ENCODE data around the gene ADGRD1.

Gene ADGRD1

DNA sequence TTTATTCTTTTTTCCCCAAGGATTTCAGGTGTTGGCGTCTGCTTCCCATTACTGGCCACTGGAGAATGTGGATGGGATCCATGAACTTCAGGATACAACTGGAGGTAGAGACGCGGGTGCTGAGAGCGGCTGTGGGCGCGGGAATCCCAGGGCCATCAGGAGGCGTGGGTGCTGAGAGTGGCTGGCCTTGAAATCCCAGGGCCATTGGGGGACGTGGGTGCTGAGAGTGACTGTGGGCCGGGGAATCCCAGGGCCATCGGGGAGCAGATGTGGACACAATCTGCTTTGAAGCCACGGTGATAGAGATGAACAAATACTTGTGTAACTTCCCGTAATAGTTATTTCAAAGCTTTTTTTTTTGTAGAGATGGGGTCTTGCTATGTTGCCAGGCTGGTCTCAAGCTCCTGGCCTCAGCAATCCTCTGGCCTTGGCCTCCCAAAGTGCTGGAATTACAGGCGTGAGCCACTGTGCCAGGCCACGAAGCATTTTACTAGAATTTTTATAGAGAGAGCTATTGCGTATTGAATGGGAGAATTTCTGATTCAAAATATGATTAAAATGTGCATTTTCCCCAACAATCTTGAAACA is 12.8 kb downstream of the ADGRD1 start:
- no peak for DNase-seq (ENCODE audit: low read depth)

- no peak for DNase-seq (ENCODE audit: low read depth)
Observed at GRCh38 chr12:130967636-130968035, 13.9 kb downstream of the ADGRD1 start.

DNA sequence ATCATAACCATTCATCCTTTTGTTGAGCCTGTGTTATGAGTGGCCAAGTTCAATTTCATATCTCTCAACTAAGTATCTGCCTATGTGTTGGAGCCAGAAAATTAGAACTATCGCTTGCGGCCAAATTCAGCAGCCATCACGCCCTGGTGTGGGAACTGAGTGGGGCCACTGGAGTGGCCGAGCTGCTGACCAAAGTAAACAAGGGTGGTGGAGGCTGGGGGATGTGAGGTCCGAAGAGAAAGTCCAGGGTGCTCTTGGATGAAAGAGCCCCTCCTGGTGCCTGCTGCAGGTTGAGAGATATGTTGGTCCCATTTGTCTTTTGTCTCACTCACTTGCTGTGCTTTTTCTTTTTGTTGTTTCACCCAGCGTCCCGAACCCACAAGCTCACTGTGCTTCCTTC is 14.9 kb downstream of the ADGRD1 start:
- no peak for DNase-seq (ENCODE audit: low read depth)

GRCh38 chr12:130969223-130969622 is 15.5 kb downstream of the ADGRD1 start:
- DNase-seq (ENCODE audit: low read depth), result no peak

DNA sequence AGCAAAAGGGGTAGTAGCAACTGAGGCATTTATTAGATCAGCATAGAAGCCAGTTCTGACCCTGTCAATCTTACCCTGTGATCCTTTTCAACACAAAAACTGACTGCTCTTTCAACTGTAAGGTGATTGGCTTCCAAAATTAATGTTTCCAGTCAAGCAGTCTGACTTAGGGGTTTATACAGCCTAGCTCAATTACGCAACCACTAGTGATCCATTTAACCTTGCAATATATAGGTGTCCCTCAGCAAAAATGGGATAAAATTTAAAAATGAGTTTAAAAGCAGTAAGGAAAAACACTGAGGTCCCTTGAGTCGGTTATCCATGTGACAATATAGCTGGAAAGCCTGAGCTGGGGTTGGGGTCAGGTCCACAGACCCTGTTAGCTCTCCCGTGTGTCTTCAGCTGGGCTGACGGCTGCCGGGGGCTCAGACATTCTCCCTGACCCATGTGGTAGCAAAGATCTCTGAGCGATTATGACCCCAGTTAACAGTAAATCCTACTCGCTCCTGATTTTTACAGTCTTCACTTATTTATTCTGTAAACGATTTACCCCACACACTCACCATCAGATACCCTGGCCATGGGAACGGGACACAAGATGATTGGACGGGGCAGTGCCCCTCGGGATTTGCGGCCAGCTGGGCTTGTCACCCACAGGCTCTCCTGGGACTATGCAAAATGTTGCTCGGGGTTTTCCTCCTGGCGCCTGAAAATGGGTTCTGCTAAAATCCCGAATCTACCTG is 16.6 kb downstream of the ADGRD1 start:
- DNase-seq (ENCODE audit: low read depth), result no peak

DNA sequence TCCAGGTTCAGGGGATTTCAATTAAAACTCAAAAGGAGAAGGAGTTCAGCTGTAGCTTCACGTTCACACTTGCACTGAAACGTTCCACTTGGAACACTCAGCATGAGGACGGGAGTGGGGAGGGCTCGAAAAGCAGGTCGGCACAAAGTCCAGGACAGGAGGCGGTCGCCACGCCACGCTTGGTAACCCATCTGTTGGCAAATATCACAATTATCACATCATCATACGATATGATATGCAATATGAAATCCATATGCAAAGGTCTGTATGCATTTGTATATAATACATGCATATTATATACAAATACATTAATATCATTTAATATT is 17.2 kb downstream of the ADGRD1 start:
- no peak for DNase-seq (ENCODE audit: low read depth)

GRCh38 chr12:130971925-130972585 is 18.3 kb downstream of the ADGRD1 start:
- no peak for DNase-seq (ENCODE audit: low read depth)

GRCh38 chr12:130972586-130972950 is 18.9 kb downstream of the ADGRD1 start:
- DNase-seq (ENCODE audit: low read depth), result no peak

- no peak for DNase-seq (ENCODE audit: low read depth)
Observed at GRCh38 chr12:130973109-130973508, 19.4 kb downstream of the ADGRD1 start.

GRCh38 chr12:130973906-130974305 is 20.2 kb downstream of the ADGRD1 start:
- no peak for DNase-seq (ENCODE audit: low read depth)

DNA sequence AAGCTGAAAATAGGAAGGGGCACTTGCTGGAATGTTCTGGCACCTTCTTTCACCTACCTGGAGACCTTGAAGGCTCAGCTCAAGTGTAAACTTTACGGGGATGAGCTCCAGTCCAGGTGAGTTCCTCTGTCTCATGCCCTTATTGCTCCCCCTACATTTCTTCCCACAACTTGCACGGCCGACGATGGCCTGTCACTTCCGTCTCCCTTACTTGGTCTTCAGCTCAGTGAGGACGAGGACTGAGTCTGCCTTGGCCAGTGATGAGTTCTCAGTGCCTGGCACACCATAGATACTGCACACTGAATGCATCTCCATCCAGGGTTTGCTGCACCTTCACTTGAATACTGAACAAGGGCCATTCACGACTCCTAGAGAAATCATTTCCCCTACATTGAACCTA is 21.4 kb downstream of the ADGRD1 start:
- no peak for DNase-seq (ENCODE audit: low read depth)

GRCh38 chr12:130976171-130976720 is 22.5 kb downstream of the ADGRD1 start:
- DNase-seq (ENCODE audit: low read depth), result no peak

GRCh38 chr12:130977046-130977742 is 23.5 kb downstream of the ADGRD1 start:
- no peak for DNase-seq (ENCODE audit: low read depth)

- no peak for DNase-seq (ENCODE audit: low read depth)
Observed at GRCh38 chr12:130977743-130978095, 24.0 kb downstream of the ADGRD1 start.

- DNase-seq (ENCODE audit: low read depth), result no peak
Observed at GRCh38 chr12:130978785-130979184, 25.1 kb downstream of the ADGRD1 start.

DNA sequence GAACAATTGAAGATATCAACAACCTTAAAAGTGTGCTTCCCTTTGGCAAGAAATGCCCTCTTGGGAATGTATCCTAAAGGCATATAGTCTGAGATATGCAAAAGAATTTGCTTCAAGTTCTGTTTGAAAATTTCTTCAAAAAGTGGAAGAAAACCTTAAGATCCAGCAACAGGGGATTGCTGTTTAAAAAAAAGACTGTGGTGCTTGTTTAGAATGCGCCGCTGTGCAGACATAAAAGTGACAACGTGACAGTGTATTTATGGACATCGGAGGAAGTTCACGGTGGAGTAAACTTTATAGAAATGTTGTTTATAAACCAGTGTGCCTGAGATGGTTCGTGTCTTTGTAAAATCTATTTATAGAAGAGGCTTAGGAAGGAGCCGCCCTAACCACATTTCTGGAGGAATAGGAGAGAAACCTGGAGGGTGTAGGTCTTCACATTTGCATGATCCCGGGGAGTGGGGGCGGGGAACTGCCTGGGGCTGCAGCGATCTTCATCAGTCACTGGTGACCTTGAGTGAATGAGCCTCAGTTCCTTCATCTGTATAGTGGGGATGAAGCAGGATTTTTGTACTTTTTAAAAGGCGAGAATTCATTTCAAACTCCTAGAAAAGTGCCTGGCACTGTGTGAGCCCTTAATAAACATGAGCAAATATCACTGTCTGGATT is 27.5 kb downstream of the ADGRD1 start:
- no peak for DNase-seq (ENCODE audit: low read depth)

DNA sequence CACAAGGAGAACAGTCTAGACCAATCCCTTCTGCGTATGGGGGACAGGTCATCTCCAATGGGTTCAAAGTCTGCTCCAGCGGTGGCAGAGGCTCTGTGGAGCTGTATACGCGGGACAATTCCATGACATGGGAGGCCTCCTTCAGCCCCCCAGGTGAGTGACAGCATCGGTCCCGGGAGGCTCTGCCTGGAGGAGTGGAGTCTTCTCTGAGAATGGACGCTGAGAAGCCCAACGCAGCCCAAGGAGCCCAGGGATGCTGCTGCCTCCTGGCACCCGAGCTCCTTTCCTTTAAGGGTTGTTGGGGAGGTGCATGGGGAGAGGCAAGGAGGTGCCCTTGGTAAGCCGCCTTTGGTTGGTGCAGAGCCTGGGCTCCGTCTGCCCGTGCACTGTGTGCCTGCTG is 28.2 kb downstream of the ADGRD1 start:
- no peak for DNase-seq (ENCODE audit: low read depth)

GRCh38 chr12:130982565-130983225 is 29.0 kb downstream of the ADGRD1 start:
- no peak for DNase-seq (ENCODE audit: low read depth)

DNA sequence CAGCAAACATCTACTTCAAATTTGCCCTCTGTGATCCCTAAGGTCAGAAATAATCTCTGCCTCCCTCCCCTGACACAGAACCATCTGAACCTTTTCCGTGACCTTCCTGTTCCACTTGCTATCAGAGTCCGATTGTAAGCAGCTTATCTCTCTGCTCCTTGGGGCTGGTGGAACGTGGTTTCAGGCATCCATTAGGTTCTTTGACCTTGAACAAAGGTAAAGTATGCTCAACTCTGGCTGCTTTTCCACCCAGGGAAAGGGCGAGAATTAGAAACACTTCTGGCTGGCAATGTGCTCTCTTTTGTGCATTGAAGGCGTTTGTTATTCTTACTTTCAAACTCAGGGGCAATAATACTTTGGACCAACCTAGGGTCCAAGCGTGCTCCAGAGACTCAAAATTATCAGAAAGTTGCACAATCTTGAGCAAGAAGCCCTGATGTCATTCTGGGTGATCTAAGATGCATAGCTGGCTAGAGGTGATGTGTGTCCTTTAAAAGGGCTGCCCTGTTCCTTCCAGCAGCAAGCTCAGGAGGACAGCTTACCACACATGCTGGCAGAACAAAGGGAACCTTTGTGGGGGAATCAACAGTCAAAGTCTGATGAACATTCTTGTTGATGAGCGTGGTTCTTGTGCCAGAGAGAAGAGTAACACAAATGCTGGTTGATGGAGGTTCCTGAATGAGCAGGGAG is 29.8 kb downstream of the ADGRD1 start:
- DNase-seq (ENCODE audit: low read depth), result no peak

DNA sequence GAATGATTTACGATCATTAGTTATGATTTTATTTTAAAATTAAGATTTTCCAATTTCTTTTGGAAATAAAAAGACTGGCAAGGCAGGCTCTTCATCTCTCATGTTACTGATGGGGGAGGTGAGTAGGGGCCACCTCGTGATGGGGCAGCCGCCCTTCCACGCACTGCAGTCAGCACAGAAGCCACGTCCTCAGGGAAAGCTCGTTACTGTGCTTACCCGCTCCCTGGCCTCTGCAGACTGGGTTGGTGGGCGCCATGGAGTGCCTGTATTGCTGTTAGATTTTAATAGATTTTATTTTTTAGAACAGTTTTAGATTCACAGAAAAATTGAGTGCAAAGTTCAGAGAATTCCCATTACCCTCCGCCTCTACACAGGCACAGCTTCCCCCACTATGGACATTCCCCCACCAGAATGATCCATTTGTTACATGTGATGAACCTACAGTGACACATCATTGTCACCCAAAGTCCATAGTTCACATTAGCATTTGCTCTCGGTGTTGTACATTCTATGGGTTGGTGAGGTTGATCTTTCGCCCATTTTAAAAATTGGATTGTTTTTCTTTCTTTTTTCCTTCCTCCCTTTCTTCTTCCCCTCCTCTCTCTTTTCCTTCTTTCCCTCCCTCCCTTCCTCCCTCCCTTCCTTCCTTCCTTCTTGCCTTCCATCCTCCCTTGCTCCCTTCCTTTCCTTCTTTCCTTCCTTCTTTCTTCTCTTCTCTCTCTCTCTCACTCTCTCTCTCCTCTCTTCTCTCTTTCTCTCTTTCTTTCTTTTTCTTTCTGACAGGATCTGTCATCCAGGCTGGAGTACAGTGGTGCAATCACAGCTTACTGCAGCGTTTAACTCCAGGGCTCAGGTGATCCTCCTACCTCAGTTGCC is 30.7 kb downstream of the ADGRD1 start:
- DNase-seq (ENCODE audit: low read depth), result no peak
